ENCODE measurements around the gene DIS3L2.
"Not testable (repeated sequence)": the region's sequence is repeated elsewhere in the genome, so short reads cannot be mapped to it uniquely, and the experiment has no call there.

DIS3L2 gene

DNA sequence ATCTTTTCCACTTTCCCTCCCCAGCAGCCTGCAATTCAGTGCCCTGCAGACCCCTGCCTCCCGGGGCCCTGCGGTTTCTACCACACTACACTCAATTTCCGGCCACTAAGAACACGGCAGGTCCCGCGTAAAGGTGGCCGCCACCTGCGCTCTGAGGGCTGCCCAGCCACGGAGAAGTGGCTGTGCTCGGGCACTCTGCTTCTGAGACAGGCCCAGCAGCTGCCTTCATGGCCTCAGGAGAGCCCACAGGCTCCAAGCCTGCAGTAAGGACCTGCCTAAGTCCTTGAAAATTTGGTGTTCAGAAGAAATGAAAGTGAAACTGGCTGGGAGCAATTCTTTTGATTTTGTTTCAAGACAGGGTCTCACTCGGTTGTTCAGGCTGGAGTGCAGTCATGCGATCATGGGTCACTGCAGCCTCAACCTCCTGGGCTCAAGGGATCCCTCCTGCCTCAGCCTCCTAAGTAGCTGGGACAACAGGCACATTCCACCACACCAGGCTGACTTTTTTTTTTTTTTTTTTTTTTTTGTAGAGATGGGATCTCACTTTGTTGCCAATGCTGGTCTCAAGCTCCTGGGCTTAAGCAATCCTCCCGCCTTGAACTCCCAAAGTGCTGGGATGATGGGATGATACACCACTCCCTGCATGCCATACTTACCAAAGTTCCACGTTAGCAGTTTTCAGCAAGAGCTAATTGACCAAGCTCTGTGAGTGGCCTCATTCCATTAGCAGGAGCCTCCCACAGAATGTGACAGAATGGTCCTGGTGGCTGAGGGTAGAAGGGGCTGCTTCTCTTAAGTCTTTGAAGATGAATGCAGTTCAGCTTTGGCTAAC, 402.5 kb downstream of the DIS3L2 start:
- TF ChIP-seq, protein P1, sequence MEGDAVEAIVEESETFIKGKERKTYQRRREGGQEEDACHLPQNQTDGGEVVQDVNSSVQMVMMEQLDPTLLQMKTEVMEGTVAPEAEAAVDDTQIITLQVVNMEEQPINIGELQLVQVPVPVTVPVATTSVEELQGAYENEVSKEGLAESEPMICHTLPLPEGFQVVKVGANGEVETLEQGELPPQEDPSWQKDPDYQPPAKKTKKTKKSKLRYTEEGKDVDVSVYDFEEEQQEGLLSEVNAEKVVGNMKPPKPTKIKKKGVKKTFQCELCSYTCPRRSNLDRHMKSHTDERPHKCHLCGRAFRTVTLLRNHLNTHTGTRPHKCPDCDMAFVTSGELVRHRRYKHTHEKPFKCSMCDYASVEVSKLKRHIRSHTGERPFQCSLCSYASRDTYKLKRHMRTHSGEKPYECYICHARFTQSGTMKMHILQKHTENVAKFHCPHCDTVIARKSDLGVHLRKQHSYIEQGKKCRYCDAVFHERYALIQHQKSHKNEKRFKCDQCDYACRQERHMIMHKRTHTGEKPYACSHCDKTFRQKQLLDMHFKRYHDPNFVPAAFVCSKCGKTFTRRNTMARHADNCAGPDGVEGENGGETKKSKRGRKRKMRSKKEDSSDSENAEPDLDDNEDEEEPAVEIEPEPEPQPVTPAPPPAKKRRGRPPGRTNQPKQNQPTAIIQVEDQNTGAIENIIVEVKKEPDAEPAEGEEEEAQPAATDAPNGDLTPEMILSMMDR (IDR thresholded peaks at IDR 0.05; ENCODE audit: insufficient read depth, low read length, poor library complexity, severe bottlenecking): no peak
- DNase-seq (ENCODE audit: extremely low read depth, insufficient read length): peak; percentile 55

DNA sequence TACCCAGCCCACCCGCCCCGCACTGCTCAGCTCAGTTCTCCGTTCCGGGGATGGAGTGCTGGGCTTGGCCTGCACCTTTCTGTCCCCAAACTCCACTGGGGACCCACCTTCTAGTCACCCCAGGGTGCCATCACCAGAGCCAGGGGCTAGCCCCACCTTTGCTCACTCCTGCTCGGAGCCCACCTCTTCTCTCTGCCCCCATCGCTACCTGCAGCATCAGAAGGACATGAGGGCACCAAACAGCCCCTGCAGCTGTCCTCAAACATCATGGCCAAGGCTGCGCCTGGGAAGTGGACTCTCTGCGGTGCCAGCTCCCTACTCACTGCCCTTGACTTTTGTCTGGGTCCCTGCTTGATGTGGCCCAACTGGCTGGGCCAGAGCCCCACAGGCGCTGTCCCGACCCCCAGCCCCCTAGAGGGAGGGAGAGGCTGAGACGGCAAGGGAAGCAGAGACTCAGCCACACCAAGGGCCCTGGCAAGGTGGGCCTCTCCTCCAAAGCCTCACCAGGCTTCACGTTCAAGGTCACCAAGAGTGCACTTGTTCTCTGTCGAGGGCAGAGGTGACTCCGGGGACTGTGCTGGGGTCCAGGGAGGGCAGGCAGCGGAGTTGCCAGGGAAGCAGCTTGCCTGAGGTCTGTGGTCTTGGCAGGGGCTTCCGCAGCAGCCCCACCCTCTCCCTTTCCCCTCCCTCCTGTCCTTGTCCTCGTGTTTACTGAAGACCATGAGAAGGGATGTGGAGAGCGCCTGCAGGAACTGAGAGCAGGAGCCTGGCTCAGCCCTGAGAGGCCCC, 403.5 kb downstream of the DIS3L2 start:
- not testable (repeated sequence) for H3K36me3 ChIP-seq (ENCODE audit: control insufficient read depth, insufficient read depth, low read length); DNase-seq (ENCODE audit: extremely low read depth, insufficient read length); H3K27me3 ChIP-seq (replicated peaks; ENCODE audit: control insufficient read depth, insufficient read depth, low read length); H3K4me3 ChIP-seq (replicated peaks; ENCODE audit: low read depth, low read length)

More for the DNA sequence above, 402.5 kb downstream of the DIS3L2 start:
- no peaks in the 10 kb centered on the region; the same call in 1 of the 2 replicates for H3K27me3 ChIP-seq (replicated peaks; ENCODE audit: control insufficient read depth, insufficient read depth, low read length)
- H3K4me3 ChIP-seq (replicated peaks; ENCODE audit: low read depth, low read length): no peak overlapping the region; the same call in 1 of the 2 replicates
- H3K36me3 ChIP-seq (ENCODE audit: control insufficient read depth, insufficient read depth, low read length): no peaks in the 10 kb centered on the region

DNA sequence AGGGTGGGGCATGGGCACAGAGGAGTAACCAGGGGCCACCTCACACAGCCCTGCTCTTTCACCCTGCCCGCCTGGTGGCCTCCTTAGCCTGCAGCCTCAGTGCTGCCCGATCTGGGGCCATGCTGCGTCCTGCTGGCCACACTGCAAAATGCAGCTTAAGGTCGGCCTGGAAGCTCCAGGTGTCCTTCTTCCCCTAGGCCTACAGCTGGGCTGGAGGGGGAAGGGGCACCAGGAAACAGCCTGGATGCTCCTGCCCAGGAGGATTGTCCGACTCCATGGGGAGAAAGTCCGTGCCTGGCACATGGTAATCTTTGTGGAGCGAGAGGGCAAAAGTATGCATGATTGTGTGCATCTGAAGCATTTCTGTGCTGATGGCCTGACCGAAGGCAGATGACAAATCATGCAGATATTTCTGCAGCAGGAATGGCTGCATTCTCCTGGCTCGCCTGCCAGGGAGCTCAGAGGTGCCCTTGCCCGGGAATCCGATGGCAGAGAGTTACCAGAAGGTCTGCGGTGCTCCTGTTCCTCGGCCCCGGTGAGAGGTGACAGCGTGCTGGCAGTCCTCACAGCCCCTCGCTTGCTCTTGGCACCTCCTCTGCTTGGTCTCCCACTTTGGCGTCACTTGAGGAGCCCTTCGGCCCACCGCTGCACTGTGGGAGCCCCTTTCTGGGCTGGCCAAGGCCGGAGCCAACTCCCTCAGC, 404.3 kb downstream of the DIS3L2 start:
- Histone ChIP-seq H3K4me3 (replicated peaks; ENCODE audit: low read depth, low read length) (no peak overlapping the region), H3K27me3 (replicated peaks; ENCODE audit: control insufficient read depth, insufficient read depth, low read length) (no peaks in the 10 kb centered on the region; the same call in 1 of the 2 replicates), H3K36me3 (ENCODE audit: control insufficient read depth, insufficient read depth, low read length) (no peaks in the 10 kb centered on the region)
- TF ChIP-seq, protein P1 (IDR thresholded peaks at IDR 0.05; ENCODE audit: insufficient read depth, low read length, poor library complexity, severe bottlenecking): peak; percentile 40
- no peak for DNase-seq (ENCODE audit: extremely low read depth, insufficient read length)

DNA sequence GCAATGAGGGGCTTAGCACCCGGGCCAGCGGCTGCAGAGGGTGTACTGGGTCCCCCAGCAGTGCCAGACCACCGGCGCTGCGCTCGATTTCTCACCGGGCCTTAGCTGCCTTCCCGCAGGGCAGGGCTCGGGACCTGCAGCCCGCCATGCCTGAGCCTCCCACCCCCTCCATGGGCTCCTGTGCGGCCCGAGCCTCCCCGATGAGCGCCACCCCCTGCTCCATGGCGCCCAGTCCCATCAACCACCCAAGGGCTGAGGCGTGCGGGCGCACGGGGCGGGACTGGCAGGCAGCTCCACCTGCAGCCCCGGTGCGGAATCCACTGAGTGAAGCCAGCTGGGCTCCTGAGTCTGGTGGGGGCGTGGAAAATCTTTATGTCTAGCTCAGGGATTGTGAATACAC, 404.9 kb downstream of the DIS3L2 start:
- not testable (repeated sequence) for H3K27me3 ChIP-seq (replicated peaks; ENCODE audit: control insufficient read depth, insufficient read depth, low read length); H3K4me3 ChIP-seq (replicated peaks; ENCODE audit: low read depth, low read length); H3K36me3 ChIP-seq (ENCODE audit: control insufficient read depth, insufficient read depth, low read length); DNase-seq (ENCODE audit: extremely low read depth, insufficient read length)

DNA sequence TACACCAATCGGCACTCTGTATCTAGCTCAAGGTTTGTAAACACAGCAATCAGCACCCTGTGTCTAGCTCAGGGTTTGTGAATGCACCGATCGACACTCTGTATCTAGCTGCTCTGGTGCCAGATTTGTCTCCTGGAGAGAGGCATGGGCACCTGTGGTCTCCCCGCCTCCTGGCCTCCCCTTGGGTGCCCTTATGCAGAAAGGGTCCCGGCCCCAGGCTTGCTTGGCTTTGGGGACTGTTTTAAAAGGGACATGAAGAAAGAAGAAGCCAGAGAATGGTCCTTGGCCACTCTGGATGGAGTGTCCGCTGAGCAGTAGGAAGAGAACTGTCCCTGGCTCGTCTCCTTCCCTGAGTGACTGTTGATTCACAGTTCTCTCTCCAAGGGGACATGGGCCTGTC, 405.5 kb downstream of the DIS3L2 start:
- Histone ChIP-seq H3K36me3 (ENCODE audit: control insufficient read depth, insufficient read depth, low read length) (no peaks in the 10 kb centered on the region), H3K4me3 (replicated peaks; ENCODE audit: low read depth, low read length) (no peak overlapping the region)

DNA sequence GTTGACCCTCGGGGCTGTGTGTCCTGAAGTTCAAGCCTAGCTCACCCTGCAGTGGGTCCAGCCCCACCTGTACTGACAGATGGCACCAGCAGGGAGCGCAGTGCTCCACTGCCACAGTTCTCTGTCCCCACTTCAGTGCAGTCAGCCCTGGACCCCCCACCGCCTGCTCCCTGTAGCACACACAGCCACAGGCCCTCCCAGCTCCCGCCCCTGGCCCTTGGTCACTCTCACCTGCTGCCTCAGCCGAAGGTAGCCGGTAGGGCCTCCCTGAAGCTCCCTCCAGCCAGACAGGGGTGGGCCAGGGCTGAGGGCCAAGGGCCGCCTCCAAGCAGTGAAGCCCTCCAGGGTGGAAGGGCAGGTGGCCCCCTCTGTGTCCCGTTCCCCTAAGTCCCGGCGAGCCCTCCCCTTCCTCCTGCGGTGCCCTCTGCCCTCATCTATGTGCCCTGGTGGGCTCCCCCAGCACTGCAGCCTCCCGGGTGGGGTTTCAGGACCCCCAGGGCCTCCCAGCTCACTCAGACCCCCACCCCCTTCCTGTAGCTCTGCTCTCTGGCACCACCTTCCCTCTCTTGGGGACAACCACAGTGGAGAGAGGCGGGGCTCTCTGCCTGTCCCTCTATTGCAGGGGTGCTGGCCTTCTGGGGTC, 406.2 kb downstream of the DIS3L2 start:
- H3K36me3 ChIP-seq (ENCODE audit: control insufficient read depth, insufficient read depth, low read length): no peaks in the 10 kb centered on the region
- no peak overlapping the region for H3K4me3 ChIP-seq (replicated peaks; ENCODE audit: low read depth, low read length)
- TF ChIP-seq, protein P1 (IDR thresholded peaks at IDR 0.05; ENCODE audit: insufficient read depth, low read length, poor library complexity, severe bottlenecking): peak; percentile 23
- no peaks in the 10 kb centered on the region; the same call in 1 of the 2 replicates for H3K27me3 ChIP-seq (replicated peaks; ENCODE audit: control insufficient read depth, insufficient read depth, low read length)
- no peak for DNase-seq (ENCODE audit: extremely low read depth, insufficient read length)

More for the DNA sequence above, 405.5 kb downstream of the DIS3L2 start:
- TF ChIP-seq, protein P1 (IDR thresholded peaks at IDR 0.05; ENCODE audit: insufficient read depth, low read length, poor library complexity, severe bottlenecking): no peak
- no peak for DNase-seq (ENCODE audit: extremely low read depth, insufficient read length)
- no peaks in the 10 kb centered on the region; the same call in 1 of the 2 replicates for H3K27me3 ChIP-seq (replicated peaks; ENCODE audit: control insufficient read depth, insufficient read depth, low read length)

Data from GM06990 (cell line).